ENCODE results near the gene SLC43A3.

The SLC43A3 gene

GRCh38 chr11:57464539-57465181 lies 37.7 kb upstream of the SLC43A3 start:
- H3K4me1 ChIP-seq (ENCODE audit: low read length): no peaks in the 10 kb centered on the region
- no peak overlapping the region for H3K4me2 ChIP-seq (ENCODE audit: low read length)
- H3K9ac ChIP-seq (ENCODE audit: low read length): no peak overlapping the region

GRCh38 chr11:57463671-57464538 lies 37.0 kb upstream of the SLC43A3 start:
- Histone ChIP-seq H2AFZ (ENCODE audit: low read depth, low read length) (no peak overlapping the region), H3K4me1 (ENCODE audit: low read length) (0 out of 2 replicates have a peak, but pooled peaks cover 2% of the 10 kb centered on the region), H3K27me3 (ENCODE audit: low read depth, low read length) (no peaks in the 10 kb centered on the region), H3K36me3 (replicated peaks; ENCODE audit: low read depth, low read length) (no peaks in the 10 kb centered on the region), H3K4me3 (ENCODE audit: low read length) (no peak overlapping the region), H4K20me1 (ENCODE audit: insufficient read depth, low read length) (no peaks in the 10 kb centered on the region), H3K9me3 (ENCODE audit: insufficient read depth, low read length) (no peaks in the 10 kb centered on the region), H3K9ac (ENCODE audit: low read length) (no peak overlapping the region), H3K79me2 (ENCODE audit: low read length) (no peaks in the 10 kb centered on the region), H3K4me2 (ENCODE audit: low read length) (no peak overlapping the region), H3K27ac (ENCODE audit: low read length) (no peak overlapping the region)
- TF ChIP-seq CTCF (IDR thresholded peaks at IDR 0.05; ENCODE audit: low read depth, low read length) (no peak), EZH2phosphoT487 (IDR thresholded peaks at IDR 0.05; ENCODE audit: low read depth) (no peak)

More at GRCh38 chr11:57464539-57465181, 37.7 kb upstream of the SLC43A3 start:
- Histone ChIP-seq H4K20me1 (ENCODE audit: insufficient read depth, low read length) (no peaks in the 10 kb centered on the region), H3K36me3 (replicated peaks; ENCODE audit: low read depth, low read length) (no peaks in the 10 kb centered on the region), H2AFZ (ENCODE audit: low read depth, low read length) (no peak overlapping the region), H3K9me3 (ENCODE audit: insufficient read depth, low read length) (no peaks in the 10 kb centered on the region), H3K79me2 (ENCODE audit: low read length) (no peaks in the 10 kb centered on the region), H3K27ac (ENCODE audit: low read length) (no peak overlapping the region), H3K4me3 (ENCODE audit: low read length) (no peak overlapping the region), H3K27me3 (ENCODE audit: low read depth, low read length) (no peaks in the 10 kb centered on the region)
- TF ChIP-seq EZH2phosphoT487 (IDR thresholded peaks at IDR 0.05; ENCODE audit: low read depth): no peak
- TF ChIP-seq CTCF (IDR thresholded peaks at IDR 0.05; ENCODE audit: low read depth, low read length): no peak

DNA sequence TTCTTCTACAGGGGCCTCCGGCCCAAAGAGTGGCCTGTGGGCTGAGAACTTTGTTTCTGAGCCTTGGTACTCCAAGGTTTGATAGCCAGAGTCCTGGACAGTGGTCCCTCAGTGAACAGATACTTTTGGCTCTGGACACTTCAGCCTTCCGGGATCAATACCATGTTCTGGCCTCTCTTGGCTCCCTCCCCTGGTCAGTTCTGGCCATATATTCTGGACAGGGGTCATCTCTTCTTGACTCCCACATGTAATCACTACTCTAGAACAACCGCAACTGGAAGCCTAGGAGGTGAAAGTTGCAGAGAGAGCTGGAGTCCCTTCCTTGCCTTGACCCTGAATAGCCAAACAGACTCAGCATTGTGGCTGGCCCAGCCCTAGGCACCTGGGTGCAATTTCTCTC lies 35.7 kb upstream of the SLC43A3 start:
- Histone ChIP-seq H3K4me1 (ENCODE audit: low read length) (peaks cover 10% of the 10 kb centered on the region), H3K9ac (ENCODE audit: low read length) (no peak overlapping the region), H3K9me3 (ENCODE audit: insufficient read depth, low read length) (no peaks in the 10 kb centered on the region), H3K79me2 (ENCODE audit: low read length) (no peaks in the 10 kb centered on the region), H3K36me3 (replicated peaks; ENCODE audit: low read depth, low read length) (no peaks in the 10 kb centered on the region), H3K27me3 (ENCODE audit: low read depth, low read length) (no peaks in the 10 kb centered on the region), H3K27ac (ENCODE audit: low read length) (no peak overlapping the region), H3K4me2 (ENCODE audit: low read length) (no peak overlapping the region), H4K20me1 (ENCODE audit: insufficient read depth, low read length) (no peaks in the 10 kb centered on the region), H2AFZ (ENCODE audit: low read depth, low read length) (no peak overlapping the region), H3K4me3 (ENCODE audit: low read length) (no peak overlapping the region)
- no peak for TF ChIP-seq CTCF (IDR thresholded peaks at IDR 0.05; ENCODE audit: low read depth, low read length)
- TF ChIP-seq EZH2phosphoT487 (IDR thresholded peaks at IDR 0.05; ENCODE audit: low read depth): no peak

DNA sequence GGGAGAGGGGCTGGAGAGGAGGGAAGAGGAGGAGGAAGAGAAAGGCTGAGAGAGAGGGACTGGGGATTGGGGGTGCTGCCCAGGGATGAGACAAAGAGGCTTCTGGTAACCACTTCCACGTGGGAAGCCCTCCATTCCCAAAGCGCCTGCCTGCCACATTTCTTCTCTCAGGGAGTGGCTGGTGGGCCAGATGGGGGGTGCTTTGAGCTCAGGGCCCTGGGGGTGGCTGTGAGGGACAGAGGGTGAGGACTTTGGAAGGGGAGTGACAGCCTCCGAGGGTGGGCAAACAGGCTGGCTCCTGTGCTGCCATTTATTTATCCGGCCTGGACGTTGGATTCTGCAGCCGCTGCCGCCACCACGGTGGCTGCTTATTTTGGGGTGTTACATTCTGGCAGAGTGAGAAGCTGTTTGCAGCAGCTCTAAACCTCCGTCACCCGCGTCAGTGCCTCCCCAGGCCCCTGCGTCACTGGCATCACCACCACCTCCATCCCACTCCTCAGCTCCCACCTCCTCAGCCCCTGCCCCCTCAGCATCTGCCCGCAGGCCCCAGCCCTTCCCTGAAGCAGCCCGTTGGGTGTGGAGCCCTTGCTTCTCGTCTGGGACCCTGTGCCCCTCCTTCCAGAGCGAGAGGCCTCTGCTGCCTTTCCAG lies 35.0 kb upstream of the SLC43A3 start:
- no peak overlapping the region for H3K4me2 ChIP-seq (ENCODE audit: low read length)
- H2AFZ ChIP-seq (ENCODE audit: low read depth, low read length): no peak overlapping the region
- no peaks in the 10 kb centered on the region for H3K9me3 ChIP-seq (ENCODE audit: insufficient read depth, low read length)
- peaks cover 14% of the 10 kb centered on the region for H3K4me1 ChIP-seq (ENCODE audit: low read length)
- H3K27ac ChIP-seq (ENCODE audit: low read length): no peak overlapping the region
- no peaks in the 10 kb centered on the region for H3K79me2 ChIP-seq (ENCODE audit: low read length)
- no peak overlapping the region for H3K9ac ChIP-seq (ENCODE audit: low read length)
- H3K36me3 ChIP-seq (replicated peaks; ENCODE audit: low read depth, low read length): no peaks in the 10 kb centered on the region
- no peak for TF ChIP-seq CTCF (IDR thresholded peaks at IDR 0.05; ENCODE audit: low read depth, low read length)
- no peak for TF ChIP-seq EZH2phosphoT487 (IDR thresholded peaks at IDR 0.05; ENCODE audit: low read depth)
- no peaks in the 10 kb centered on the region for H3K27me3 ChIP-seq (ENCODE audit: low read depth, low read length)
- no peak overlapping the region for H3K4me3 ChIP-seq (ENCODE audit: low read length)
- H4K20me1 ChIP-seq (ENCODE audit: insufficient read depth, low read length): no peaks in the 10 kb centered on the region

Data from OCI-LY3 (cell line).